Neural crest cell (in vitro differentiated cells): ENCODE results near the gene SLC7A9. TPM values are rescaled to one million over a fixed set of nuclear protein-coding genes. Genes with fewer than 3 reads are reported as not detected.

Source experiments
- DNase-seq: peaks from one replicate; pipeline ENCODE4 v3.0.0; 2021; ENCODE audit warnings: low read depth, mixed read lengths, low spot score
- H3K27ac Mint-ChIP-seq: one replicate; pipeline ENCODE4 v1.8.0; 2021; ENCODE audit warnings: mild to moderate bottlenecking, mixed read lengths; ENCODE audit not compliant: unreplicated experiment
- H3K27me3 Mint-ChIP-seq: 2 replicates; pipeline ENCODE4 v1.8.0; 2021; ENCODE audit warnings: low read depth, mild to moderate bottlenecking, mixed read lengths
- H3K36me3 Mint-ChIP-seq: 2 replicates; pipeline ENCODE4 v1.8.0; 2021; ENCODE audit warnings: low read depth, mild to moderate bottlenecking, mixed read lengths
- H3K4me1 Mint-ChIP-seq: 2 replicates; pipeline ENCODE4 v1.8.0; 2021; ENCODE audit warnings: mixed read lengths
- H3K4me3 Mint-ChIP-seq: one replicate; pipeline ENCODE4 v1.8.0; 2021; ENCODE audit warnings: mild to moderate bottlenecking, mixed read lengths
- H3K9me3 Mint-ChIP-seq: 2 replicates; pipeline ENCODE4 v1.8.0; 2021; ENCODE audit warnings: mixed read lengths
- CTCF ChIP-seq: fragments of 200-600 bp; sonication (generic); conservative IDR thresholded peaks from 2 replicates; pipeline ENCODE4 v1.5.0; 2021; ENCODE audit warnings: antibody characterized with exemption, mild to moderate bottlenecking
- long read RNA-seq: library from polyadenylated mRNA; unstranded; transcript quantifications from one replicate; pipeline ENCODE4 v2.0.0, GENCODE V29; 2020
- total RNA-seq: library from RNA; stranded (reverse); gene quantifications from 2 replicates; pipeline ENCODE4 v1.2.1, GENCODE V29; 2021

Gene SLC7A9
- 0.49 and 0.50 TPM in 2 replicates for total RNA-seq
- long read RNA-seq = 0 reads

- Mint-ChIP-seq H3K9me3 (no peaks in the 10 kb centered on the region), H3K27ac (no peak within 1 kb of the TSS), H3K27me3 (no peaks in the 10 kb centered on the region), H3K4me3 (no peak within 1 kb of the TSS), H3K36me3 (no peaks in the 10 kb centered on the region), H3K4me1 (no peaks in the 10 kb centered on the region)
- no peak for TF ChIP-seq CTCF
- DNase-seq = no peak
These were observed at the start of gene SLC7A9 for GRCh38 chr19:32869369-32869965. Gene SLC7A9, minus strand, starts transcription at chr19:32869767. Its CDS starts 1,233 bp downstream, at chr19:32868534.

- Mint-ChIP-seq H3K4me3 (no peak overlapping the region), H3K27me3 (no peaks in the 10 kb centered on the region), H3K9me3 (no peaks in the 10 kb centered on the region), H3K36me3 (peaks cover 2% of the 10 kb centered on the region), H3K4me1 (no peaks in the 10 kb centered on the region), H3K27ac (no peak overlapping the region)
- no peak for DNase-seq
- TF ChIP-seq CTCF = no peak
These were observed 49.8 kb upstream of the SLC7A9 start for GRCh38 chr19:32919365-32919764.

DNA sequence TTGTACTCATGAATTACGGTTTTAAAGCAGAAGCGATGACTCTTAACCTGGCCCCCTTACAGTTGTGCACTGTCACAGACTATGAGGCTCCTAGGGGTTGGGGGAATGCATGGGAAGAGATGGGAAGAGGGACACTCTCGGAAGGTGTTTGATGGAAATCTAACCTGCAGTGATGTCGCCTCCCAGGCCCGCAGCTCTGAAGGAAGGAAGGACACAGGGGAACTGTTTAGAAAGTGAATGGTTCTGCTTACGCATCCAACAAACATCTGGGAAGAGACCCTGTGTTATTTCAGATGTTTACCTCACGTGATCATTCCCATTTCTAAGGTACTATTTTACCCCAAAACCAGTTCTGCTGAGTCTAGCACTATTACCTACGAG lies 48.0 kb upstream of the SLC7A9 start:
- no peak overlapping the region for H3K4me3 Mint-ChIP-seq
- DNase-seq = no peak
- no peak for TF ChIP-seq CTCF
- H3K9me3 Mint-ChIP-seq = no peaks in the 10 kb centered on the region
- no peaks in the 10 kb centered on the region for H3K36me3 Mint-ChIP-seq
- no peak overlapping the region for H3K27ac Mint-ChIP-seq
- no peaks in the 10 kb centered on the region for H3K4me1 Mint-ChIP-seq
- H3K27me3 Mint-ChIP-seq = no peaks in the 10 kb centered on the region

DNA sequence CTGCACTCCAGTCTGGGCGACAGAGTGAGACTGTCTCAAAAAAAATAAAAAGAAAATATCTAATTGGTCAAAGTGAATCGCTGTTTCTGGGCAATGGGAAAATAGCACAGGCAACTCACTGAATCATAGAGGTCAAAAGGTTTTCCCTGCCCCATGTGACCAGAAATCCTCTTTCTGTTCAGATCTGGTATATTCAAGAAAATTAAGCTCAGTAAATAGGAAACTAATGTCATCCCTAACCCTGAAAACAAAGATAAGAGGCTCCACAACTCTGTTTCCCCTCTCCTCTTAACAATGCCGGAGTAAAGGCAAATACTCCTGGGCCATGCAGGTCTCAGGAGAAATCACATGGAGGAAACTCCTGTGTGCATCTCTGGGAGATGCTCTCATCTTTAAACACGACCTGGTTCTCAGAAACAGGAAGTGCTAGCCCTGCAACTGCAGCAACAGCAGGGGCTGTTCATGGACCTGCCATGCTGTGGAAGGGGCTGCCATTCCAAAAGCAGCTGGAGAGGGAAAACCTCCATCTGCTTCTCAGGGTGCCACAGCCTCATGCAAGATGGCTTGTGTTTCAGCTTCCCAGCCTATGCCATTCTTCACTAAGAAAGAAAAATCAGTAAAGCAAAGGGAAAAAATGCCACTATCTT lies 47.5 kb upstream of the SLC7A9 start:
- H3K4me3 Mint-ChIP-seq = no peak overlapping the region
- DNase-seq = no peak
- TF ChIP-seq CTCF = no peak
- H3K36me3 Mint-ChIP-seq = peaks cover 4% of the 10 kb centered on the region
- H3K27ac Mint-ChIP-seq = no peak overlapping the region
- H3K27me3 Mint-ChIP-seq = no peaks in the 10 kb centered on the region
- no peaks in the 10 kb centered on the region for H3K9me3 Mint-ChIP-seq
- no peaks in the 10 kb centered on the region for H3K4me1 Mint-ChIP-seq

GRCh38 chr19:32914879-32915660 lies 45.5 kb upstream of the SLC7A9 start:
- Mint-ChIP-seq H3K27ac (no peak overlapping the region), H3K27me3 (no peaks in the 10 kb centered on the region), H3K4me1 (no peaks in the 10 kb centered on the region), H3K4me3 (no peak overlapping the region), H3K9me3 (no peaks in the 10 kb centered on the region), H3K36me3 (peaks cover 8% of the 10 kb centered on the region)
- no peak for TF ChIP-seq CTCF
- DNase-seq = no peak
